HG03103 (cell line): ENCODE measurements around the gene CEP83.
"Not testable (repeated sequence)": the region's sequence is repeated elsewhere in the genome, so short reads cannot be mapped to it uniquely, and the experiment has no call there.

ENCODE experiments used
- ATAC-seq: cut with Tn5 transposase; IDR thresholded peaks from one replicate; pipeline ENCODE4 v1.9.1; 2021; ENCODE audit warnings: low read depth; ENCODE audit not compliant: unreplicated experiment

CEP83 gene, protein sequence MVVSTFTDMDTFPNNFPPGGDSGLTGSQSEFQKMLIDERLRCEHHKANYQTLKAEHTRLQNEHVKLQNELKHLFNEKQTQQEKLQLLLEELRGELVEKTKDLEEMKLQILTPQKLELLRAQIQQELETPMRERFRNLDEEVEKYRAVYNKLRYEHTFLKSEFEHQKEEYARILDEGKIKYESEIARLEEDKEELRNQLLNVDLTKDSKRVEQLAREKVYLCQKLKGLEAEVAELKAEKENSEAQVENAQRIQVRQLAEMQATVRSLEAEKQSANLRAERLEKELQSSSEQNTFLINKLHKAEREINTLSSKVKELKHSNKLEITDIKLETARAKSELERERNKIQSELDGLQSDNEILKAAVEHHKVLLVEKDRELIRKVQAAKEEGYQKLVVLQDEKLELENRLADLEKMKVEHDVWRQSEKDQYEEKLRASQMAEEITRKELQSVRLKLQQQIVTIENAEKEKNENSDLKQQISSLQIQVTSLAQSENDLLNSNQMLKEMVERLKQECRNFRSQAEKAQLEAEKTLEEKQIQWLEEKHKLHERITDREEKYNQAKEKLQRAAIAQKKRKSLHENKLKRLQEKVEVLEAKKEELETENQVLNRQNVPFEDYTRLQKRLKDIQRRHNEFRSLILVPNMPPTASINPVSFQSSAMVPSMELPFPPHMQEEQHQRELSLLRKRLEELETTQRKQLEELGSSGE

DNA sequence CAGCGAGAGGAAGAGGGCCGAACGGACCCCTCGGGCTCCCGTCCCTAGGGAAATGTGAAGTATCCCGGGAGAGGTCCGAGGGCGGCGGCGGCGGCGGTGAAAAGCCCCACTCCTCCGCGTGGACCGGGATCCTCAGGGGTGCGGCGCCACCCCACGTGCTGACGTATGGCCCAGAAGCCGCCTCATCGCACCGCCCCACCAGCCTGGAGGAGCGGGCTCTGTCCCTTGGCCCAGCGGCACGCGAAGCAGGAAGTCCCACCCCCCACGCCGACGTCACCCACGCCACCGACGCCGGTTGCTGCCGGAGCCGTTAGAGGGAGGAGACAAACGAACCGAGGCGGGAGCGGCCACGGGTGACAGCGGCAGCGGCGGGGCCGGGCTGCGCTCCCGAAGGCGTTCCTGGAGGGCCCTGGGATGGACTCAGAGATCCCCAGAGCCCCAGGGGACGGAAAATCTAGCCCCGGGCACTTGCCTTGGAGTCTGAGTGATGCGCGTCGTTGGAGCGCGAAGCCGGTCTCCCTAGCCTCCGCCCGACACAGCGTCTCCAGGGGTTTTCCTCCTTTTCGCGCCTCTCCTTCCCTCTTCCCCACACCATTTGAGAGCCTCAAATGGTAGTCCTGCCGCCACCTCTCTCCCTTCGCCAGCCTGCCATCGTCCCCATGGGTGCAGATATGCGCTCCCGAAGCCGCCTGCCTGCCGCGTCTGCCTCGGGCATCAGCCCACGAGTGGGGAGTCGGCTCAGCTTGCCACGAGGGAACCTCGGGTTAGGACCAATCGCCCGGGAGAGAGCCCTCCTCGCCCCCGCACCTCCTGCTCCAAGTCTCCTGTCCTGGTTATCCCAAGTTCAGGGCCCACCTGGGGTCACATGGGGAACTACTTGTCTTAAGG is at the start of gene CEP83:
Gene CEP83, minus strand, starts transcription at position 140 of the 888 bp plus-strand sequence. CDS start 47,377 bp downstream, outside the sequence.
- ATAC-seq = peak; percentile 98

DNA sequence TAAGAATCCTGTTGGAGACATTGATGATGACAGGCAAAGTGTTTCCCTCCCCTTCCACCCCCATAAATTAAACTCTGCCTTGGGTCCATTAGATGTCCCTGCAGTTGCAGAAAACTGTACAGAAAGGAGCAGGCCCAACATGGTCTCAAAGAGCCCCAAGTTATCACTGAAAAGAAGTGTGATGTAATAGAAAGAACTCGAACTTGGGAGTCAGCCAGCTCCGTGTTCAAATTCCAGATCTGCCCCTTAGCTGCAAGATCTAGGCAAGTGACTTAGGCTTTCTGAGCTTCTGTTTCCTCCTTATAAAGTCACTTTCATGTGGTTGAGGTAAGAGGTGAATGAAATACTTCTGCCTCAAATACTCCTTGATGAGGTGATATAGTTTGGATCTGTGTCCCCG is 49.6 kb upstream of the CEP83 start:
- no peak for ATAC-seq

DNA sequence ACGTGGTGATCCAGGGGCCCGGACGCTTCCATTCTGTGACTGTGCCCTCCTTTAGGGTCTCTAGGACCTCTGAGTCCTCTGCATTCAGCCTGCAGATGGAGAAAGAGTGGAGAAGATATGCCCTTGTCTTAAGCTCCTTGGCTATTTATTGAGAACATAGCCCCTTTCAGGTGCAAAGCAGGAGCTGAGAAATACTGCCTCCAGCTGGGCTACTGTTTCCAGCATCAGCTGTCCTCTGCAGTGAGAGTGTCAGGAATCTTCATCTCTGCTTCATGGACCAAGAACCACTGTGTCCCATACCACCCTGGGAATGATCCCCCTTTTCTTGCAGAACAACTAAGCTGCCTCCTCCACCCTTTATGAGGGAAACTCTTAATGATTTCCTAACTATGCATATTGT is 47.8 kb upstream of the CEP83 start:
- ATAC-seq = no peak

DNA sequence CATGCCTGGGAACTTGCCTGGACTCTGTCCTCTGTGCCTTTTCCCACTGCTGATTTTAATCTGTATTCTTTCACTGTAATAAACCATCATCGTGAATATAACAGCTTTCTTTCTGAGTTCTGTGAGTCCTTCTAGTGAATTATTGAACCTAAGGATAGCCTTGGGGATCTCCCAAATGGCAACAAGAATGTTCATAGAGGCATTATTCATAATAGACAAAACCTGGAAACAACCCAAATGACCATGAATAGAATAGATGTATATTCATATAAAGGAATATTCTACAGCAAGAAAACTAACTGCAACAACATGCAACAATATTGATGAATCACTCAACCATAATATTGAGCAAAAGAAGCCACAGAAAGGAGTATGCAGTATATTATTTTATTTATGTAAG is 44.7 kb upstream of the CEP83 start:
- ATAC-seq = no peak

DNA sequence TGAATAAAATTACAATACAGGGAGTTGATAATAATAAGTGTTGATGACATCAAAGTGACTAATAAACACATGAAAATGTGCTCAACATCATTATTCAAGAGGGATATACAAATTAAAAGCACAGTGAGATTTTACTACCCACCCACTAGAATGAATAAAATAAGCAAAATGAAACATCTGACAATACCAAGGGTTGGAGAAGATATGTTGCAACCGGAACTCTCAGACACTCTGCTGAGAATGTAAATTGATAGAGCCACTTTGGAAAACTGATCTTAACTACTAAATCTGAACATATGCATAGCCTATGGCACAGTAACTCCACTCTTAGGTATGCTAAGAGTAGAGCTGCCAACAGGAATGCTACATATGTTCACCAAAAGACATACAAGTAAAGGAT is 44.0 kb upstream of the CEP83 start:
- no peak for ATAC-seq

DNA sequence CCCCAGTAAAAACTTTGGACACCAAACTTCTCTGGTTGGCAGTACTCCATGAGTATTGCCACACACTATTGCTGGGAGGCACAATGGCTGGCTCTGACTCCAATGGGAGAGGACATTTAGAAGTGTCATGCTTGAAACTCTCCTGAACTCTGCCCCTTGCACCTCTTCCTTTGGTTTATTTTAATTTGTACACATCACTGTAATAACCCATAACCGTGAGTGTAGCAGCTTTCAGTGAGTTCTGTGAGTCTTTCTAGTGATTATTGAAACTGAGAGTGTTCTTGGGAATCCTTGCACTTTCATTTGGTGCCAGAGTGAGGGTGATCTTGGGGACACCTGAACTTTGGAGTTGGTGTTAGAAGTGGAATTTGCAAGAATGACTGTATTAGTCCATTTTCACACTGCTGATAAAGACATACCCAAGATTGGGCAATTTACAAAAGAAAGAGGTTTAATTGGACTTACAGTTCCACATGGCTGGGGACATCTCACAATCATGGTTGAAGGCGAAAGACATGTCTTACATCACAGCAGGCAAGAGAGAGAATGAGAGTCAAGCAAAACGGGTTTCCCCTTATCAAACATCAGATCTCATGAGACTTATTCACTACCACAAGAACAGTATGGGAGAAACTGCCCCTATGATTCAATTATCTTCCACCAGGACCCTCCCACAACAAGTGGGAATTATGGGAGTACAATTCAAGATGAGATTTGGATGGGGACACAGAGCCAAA is 41.3 kb upstream of the CEP83 start:
- ATAC-seq = no peak

DNA sequence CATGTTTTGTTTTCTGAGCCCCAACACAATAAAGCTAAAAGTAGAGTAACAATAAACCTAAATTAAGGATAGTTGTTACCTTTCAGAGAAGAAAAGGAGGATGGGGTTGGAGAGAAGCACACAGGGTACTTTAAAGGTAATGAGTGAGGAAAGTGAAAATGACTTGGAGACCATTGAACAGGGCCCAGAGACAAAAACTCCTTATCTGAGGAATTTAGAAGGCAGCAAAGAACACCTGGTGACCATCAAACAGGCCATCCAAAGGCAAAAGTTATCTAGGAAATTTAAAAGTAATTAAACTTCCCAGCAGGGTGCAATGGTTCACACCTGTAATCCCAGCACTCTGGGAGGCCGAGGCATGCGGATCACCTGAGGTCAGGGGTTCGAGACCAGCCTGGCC is 39.0 kb upstream of the CEP83 start:
- ATAC-seq = no peak

DNA sequence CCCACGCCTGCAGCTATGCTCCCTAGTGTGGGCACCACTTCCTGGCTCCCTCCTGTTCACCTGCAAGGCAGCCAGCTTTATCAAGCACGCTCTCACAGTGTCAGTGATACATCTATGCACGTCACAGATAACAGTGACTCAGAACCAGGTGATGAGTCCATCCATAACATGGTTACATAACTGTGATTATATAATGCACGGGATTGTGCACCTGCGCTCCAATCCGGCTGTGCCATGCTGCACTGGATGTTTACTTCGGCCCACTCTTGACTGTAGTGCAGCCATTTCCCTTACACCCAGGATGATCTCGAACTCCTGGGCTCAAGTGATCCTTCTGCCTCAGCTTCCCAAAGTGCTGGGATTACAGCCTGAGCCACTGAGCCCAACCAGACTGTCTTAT is 38.4 kb upstream of the CEP83 start:
- no peak for ATAC-seq

DNA sequence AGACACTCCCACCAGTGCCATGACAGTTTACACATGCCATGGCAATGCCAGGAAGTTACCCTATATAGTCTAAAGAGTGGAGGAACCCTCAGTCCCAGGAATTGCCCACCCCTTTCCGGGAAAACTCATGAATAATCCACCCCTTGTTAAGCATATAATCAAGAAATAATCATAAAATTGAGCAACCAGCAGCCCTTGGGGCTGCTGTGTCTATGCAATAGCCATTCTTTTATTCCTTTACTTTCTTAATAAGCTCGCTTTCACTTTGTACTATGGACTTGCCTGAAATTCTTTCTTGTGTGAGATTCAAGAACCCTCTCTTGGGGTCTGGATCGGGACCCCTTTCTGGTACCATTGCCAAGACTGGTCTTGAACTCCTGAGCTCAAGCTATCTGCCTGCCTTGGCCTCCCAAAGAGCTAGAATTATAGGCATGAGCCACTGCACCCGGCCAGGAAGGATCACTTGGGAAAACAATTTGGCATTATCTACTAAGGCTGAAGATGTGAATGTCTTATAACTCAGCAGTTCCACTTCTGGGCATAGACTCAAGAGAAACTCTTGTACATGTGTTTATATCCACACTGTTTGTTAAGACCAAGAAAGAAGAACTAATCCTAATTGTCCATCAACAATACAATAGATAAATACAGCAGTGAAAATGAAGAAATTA is 35.9 kb upstream of the CEP83 start:
- ATAC-seq = no peak

DNA sequence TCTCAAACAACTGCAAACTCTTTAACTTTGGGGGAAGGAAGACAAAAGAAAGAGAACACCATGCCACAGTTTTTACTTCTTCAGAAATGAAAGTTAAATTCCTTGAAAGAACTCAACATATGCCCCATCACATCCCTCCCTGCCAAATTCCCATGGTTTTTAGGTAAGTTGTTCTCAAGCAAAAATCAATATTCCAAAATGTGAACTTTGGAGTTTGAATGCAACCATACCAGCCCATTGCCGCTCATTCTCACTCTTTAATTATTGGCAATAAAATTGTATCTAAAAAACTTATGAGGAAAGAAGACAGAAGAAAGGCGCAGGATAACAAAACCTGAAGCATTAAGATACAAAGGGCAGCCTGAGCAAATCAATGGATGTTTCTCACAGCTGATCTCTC is 31.8 kb upstream of the CEP83 start:
- no peak for ATAC-seq

DNA sequence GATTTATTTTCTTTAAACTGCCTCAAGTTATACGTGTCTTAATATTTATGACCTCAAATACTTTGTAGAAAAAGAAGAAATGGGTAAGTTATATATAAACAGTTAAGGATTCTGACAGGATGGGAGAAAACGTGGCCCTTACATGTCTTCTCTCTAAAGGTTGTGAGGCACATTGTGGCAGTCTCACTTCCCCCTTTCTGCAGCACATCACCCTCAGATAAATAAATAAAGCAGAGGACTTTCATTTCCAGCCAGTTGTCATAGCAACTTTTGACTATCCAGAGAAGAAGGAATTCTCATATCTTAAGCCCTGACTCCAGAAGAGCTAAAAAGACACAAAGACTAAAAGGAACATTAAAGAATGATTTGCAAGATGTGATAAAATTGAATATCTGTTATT is 28.8 kb upstream of the CEP83 start:
- peak; percentile 99 for ATAC-seq

DNA sequence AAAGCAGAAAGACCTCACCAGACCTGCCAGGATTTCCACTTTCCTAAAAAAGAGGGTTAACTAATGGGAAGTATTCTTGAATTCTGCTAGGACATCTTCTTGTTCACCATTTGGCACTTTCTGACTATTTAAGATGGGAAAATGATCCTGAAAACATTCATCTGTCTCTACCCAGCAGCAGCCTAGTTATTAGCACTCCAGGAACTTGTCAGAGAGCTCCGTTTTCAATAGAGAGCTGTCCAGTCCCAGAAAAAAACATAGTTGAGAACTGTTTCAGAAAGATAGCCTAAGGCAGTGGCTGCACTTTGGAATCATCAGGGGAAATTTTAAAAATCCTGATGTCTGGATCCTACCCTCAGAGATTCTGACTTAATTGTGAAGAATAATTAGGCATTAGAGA is 22.1 kb upstream of the CEP83 start:
- no peak for ATAC-seq

DNA sequence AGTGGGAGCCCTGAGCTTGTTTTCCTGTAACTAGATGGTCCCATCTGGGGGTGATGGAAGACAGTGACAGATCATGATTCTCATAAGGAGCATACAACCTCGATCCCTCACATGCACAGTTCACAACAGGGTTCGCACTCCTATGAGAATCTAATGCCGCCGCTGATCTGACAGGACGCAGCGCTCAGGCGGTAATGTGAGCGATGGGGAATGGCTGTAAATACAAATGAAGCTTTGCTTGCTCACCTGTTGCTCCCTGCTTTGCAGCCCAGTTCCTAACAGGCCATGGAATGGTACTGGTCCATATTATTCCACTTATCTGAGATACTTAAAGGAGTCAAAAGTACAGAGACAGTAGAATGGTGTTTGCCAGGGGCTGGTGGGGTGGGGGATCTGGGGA is 9.9 kb upstream of the CEP83 start:
- ATAC-seq = no peak

DNA sequence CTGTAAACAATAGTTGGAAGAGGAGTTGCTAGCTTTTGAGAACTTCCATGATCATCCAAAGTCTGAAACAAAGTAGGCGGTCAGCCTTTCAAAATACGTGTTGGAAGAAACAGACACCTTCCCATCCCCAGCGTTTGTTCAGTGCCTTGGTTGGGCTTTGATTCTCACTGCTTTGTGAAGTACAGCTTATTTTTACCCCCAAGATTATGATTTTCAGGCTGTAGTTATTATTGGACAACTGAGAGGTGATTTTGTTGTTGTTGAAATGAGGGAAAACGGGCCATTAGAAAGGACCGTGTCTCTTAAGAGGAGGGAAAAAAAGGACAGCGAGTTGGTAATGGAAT is 921 bp upstream of the CEP83 start:
- ATAC-seq = no peak

DNA sequence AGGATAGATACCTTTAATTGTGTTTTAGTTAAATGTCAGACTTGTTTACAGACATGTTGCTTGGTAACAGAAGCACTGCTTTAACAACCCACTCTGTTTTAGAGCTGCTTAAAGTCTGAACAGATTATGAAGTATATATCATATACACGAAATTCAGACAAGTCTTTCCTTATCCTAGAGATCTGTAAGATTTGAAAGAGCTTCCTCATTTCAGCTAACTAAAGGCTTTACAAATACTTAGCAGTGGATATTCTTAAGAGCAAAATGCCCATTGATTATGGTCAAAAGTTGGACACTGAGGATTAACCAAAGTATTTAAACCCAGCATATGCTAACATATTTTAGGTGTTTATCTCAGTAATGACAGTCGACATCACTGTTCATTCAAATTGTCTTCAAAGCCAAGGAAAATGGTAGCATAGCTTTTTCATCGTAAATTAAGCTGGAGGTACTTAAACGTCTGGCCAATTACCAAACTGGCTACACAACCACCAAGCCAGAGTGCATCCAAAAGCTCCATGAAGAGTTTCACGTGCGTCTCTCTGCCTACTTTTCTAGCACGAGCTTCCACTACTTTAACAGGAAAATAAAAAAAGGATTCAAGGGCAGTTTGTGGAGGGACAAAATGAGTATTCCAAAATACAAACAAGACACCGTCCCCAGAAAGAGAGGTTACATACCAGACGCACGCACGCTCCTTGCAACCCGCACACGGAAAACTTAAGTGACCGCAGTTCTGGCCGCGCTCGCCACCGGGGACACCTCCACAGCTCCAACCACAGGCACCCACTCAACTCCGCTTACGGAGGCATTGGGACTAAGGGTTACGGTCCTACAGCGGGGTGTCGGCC is 565 bp downstream of the CEP83 start:
- peak; percentile 30 for ATAC-seq

DNA sequence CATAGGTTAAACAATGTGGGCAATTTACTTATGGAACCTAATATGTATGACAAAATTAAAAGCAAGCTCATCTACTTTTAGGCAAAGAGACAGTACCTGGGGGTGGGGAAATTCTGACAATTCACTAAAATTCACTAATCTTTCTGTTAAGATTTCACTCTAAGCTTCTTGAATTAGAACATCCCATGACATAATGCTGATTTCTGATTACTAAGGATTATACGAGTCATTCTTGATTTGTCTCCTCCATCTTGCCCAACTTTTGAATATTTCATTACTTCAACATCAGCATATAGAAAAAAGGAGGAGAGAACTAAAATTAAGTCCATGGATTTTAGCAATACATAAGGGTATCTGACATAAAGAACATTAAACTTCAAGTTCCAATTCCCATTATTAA is 2.4 kb downstream of the CEP83 start:
- ATAC-seq = no peak

DNA sequence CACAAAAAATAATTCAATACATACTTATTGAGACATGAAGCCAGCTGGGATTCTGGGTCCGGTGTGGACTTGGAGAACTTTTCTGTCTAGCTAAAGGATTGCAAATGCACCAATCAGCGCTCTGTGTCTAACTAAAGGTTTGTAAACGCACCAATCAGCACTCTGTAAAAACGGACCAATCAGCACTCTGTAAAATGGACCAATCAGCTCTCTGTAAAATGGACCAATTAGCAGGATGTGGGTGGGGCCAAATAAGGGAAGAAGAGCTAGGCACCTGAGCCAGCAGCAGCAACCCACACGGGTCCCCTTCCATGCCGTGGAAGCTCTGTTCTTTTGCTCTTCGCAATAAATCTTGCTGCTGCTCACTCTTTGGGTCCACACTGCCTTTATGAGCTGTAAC is 5.3 kb downstream of the CEP83 start:
- not testable (repeated sequence) for ATAC-seq

DNA sequence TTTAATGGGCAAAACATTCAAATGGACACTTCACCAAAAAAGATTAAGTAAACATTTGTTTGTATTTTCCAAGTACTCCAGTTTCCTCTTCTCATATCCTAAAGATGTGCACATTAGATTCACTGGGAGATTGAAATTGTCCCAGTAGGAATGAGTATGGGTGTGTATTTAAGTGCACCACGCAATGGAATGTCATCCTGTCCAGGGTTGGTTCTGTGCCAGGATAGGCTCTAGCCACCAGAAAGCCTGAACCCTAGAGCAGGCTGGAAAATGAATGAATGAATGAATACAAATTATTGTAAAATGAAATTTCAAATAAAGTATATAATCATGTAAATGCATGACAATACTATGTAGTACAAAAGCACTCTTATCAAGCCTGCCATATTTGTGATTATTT is 14.0 kb downstream of the CEP83 start:
- no peak for ATAC-seq

DNA sequence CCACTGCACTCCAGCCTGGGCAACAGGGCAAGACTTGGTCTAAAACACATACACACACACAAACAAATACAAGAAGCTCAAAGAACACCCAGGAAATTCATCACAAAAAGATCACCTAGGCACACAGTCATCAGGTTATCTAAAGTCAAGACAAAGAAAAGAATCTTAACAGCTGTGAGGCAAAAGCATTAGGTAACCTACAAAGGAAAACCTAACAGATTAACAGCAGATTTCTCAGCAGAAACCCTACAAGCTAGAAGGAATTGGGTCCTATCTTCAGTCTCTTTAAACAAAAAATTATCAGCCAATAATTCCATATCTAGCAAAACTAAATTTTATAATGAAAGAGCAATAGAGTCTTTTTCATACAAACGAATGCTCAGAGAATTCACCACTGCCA is 22.4 kb downstream of the CEP83 start:
- ATAC-seq = no peak
